GM20431 (cell line): Measurements from ENCODE around the gene CLPSL2.

ENCODE experiments used
- in situ Hi-C: fragments of 300-500 bp; cut with MseI, MboI; formaldehyde crosslinking; loops from one replicate; pipeline ENCODE4 v1.15.0; 2020; ENCODE audit warnings: low sequenced_read_pairs; ENCODE audit not compliant: unreplicated experiment

Gene CLPSL2

DNA sequence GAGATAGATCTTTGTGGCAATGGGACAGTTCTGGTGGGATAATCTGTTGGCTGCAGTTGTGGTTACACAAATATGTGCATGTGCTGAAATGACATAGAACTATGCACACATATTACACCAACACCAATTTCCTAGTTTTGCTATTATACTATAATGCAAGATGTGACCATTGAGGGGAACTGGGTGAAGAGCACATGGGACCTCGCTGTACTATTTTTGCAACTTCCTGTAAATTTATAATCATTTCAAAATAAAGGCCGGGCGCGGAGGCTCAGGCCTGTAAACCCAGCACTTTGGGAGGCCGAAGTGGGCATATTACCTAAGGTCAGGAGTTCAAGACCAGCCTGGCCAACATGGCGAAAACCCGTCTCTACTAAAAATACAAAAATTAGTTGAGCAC lies 30.9 kb upstream of the CLPSL2 start:
- in situ Hi-C loops: no loop called here

DNA sequence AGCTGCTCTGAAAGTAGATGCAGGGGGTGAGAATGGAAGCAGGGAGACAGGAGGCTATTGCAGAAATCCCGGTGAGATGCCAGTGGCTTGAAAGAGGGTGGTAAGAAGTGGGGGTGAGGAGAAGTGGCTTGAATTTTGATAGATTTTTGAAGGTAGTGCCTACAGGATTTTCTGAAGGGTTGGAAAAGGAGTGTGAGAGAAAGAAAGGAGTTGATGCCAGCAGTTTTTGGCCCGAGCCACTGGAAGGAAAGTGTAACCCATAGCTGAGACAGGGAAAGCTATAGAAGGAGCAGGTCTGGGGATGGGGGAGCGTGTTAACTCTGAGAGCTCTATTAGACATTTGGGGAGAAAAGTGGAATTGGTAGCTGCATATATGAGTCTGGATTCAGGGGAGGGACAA lies 29.9 kb upstream of the CLPSL2 start:
- in situ Hi-C loops: no loop called here

- in situ Hi-C loops: no loop called here
Measured at GRCh38 chr6:35747877-35748276, 28.5 kb upstream of the CLPSL2 start.

GRCh38 chr6:35750557-35750956 lies 25.8 kb upstream of the CLPSL2 start:
- in situ Hi-C loops: no loop called here

DNA sequence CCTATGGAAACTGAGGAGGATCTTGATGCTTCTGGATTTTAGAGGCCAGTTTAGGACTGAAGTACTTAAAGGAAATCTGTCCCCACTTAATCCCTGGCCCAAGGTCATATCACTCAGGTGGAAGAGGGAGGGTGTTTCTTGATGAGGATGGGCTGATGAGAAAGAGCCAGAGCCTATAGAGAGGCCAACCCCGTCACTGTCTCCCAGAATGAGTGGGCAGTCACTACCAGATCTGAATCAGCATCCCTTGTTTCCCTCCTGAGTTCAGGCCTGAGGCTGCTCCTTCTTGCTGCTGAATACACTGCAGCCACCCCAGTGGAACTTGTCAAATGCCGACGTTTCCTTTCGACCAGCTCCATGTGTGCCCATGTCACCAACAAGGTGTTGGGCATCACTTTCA lies 24.8 kb upstream of the CLPSL2 start:
- in situ Hi-C loops: no loop called here

DNA sequence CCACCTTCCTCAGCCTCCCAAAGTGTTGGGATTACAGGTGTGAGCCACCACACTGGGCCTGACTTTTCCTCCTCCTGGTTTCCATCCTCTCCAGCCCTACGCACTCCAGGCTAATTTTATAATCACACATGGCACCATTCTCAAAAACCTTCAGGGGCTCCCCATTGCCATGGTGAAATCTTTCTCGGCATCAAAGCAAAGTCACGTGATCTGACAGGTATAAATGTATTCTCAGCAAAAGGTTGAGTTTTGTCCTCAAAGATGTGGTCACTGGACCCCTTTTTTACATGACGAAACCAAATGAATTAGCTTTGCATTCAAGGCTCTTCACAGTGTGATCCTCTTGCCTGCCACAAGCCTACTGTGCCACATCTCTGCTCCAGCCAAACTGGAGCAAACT lies 24.1 kb upstream of the CLPSL2 start:
- in situ Hi-C loops: no loop called here

- in situ Hi-C loops: no loop called here
Measured at GRCh38 chr6:35754452-35755277, 21.7 kb upstream of the CLPSL2 start.

- in situ Hi-C loops: no loop called here
Measured at GRCh38 chr6:35755278-35755924, 21.0 kb upstream of the CLPSL2 start.

GRCh38 chr6:35757456-35758123 lies 18.8 kb upstream of the CLPSL2 start:
- in situ Hi-C loops: no loop called here

DNA sequence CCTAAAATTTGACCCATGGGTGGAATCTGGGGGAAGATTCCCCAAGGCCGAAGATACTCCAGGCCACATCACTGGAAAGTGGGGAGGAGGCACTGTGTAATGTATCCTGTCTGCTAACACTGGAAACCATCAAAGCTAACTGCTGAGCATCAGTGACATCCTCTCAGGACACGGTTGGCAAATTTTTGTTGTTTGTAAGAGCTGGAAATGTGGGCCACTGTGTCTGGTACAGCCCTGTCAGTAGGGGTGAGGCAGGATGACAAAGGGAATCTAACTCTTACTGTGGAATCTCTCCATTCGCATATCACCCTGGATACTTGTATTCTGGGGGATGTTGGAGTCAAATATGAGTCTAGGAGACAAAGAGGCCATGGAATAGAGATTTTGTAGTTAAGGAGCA lies 17.0 kb upstream of the CLPSL2 start:
- in situ Hi-C loops: no loop called here

DNA sequence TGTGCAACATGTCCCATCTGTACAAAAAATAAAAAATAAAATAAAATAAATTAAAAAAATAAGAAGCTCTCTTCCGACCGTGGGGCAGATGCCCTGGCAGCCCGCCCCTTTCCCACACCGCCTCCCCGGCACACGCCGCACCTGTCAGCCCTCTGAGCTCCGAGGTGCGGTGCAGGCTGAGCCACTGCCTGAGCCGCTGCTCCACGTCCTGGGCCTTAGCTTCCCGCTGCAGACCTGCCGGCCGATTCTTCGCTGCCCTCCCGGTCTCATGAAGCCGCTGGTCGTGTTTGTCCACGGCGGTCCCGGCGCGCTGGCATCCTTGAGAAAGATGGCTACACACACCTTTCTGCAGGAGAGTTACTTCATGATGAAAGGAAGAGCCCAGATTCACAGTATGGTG lies 10.7 kb upstream of the CLPSL2 start:
- in situ Hi-C loops: no loop called here

DNA sequence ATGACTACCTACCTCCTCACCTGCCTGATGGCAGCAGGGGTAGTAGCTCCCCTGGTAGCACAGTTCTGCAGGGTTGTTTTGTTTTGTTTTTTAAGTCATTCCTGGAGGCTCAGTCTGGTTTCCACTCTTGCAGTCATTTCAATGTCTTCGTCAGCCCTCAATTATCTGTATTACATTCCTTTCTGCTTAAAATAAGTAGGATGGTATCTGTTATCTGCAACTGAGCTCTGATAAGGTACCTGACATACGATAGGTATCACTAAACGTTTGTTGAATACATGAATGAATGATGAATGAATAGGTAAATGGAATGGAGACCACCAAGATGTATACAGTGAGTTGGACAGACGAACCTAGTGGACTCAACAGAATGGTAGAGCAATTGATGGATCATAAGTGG lies 7.2 kb upstream of the CLPSL2 start:
- in situ Hi-C loops: no loop called here

GRCh38 chr6:35771343-35771627 lies 5.1 kb upstream of the CLPSL2 start:
- in situ Hi-C loops: no loop called here

DNA sequence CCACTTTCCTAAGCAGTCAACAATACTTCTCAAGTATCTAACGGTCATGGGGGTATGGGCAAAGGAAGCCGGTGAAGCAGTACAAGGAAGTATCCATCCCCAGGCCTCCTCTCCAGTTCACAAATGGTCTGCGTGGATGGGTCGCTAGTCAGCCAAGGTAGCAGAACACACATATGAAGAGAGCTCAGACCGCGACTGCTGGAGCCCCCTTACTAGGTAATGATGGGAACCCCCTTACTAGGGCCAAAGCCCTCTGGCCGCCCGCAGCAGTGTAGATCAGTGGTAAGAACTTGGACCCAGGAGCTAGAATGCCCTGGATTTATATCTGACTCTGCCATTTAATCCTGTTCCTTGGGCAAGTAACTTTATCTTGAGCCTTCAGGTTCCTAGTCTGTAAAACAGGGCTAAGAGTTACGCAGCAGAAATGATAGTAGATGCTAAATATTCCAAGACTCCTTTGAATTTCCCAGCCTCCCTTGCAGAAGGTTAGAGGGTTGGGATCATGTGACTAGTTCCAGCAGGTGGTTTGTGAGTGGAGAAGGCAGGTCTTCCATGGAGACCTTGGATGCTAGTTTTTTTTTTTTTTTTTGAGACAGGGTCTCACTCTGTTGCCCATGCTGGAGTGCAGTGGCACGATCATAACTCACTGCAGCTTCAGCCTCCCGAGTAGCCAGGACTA lies 2.1 kb upstream of the CLPSL2 start:
- in situ Hi-C loops: no loop called here

GRCh38 chr6:35775031-35775430 lies 1.4 kb upstream of the CLPSL2 start:
- in situ Hi-C loops: no loop called here

- in situ Hi-C loops: no loop called here
Measured at GRCh38 chr6:35777356-35778102, 1.1 kb downstream of the CLPSL2 start.

DNA sequence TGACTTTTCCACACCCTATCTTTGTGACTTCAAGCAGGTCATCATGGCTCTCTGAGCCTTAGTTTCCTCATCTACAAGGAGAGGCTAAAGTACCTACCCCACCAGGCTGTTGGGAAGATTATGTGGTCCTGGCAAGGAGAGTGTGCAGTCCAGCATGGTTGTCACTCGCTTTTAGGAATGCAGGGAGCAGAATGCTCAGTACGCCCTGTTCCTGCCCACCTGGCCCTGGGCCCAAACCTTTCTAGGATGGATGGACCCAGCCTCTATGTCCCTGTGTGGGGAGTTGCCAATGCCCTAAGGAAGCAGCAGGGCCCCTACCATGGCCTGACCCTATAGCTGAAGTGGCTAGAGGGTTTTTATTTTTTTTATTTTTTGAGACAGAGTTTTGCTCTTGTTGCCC lies 2.0 kb downstream of the CLPSL2 start:
- in situ Hi-C loops: no loop called here

GRCh38 chr6:35780719-35781118 lies 4.3 kb downstream of the CLPSL2 start, which contains the start of gene CLPSL1:
Gene CLPSL1 (plus strand): TSS chr6:35781019. CDS start chr6:35781111, 92 bp downstream.
- in situ Hi-C loops: no loop called here

- in situ Hi-C loops: no loop called here
Measured at GRCh38 chr6:35781290-35781689, 4.9 kb downstream of the CLPSL2 start.

GRCh38 chr6:35782424-35782823 lies 6.0 kb downstream of the CLPSL2 start:
- in situ Hi-C loops: no loop called here
